ENCODE results near the gene SGMS1.
"Not testable (repeated sequence)": the region's sequence is repeated elsewhere in the genome, so short reads cannot be mapped to it uniquely, and the experiment has no call there.

Gene SGMS1

DNA sequence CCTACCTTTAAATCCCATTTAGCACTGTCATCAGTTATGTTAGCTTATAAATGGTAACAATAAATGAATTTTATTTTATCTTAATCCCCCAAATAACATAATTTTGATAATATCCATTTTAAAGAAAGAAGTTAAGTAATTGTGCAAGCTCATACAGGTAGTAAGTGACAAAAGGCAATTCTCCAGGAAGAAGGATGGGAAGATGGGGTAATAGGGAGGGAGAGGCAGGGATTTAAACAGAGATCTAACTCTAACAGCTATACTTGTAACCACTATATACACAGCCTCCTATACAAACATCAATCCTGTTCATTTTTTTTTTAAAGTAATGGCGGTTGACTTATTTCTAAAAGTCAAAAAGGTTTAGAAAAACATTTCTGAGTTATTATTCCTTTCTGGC, 119.4 kb downstream of the SGMS1 start:
- no peak for DNase-seq

DNA sequence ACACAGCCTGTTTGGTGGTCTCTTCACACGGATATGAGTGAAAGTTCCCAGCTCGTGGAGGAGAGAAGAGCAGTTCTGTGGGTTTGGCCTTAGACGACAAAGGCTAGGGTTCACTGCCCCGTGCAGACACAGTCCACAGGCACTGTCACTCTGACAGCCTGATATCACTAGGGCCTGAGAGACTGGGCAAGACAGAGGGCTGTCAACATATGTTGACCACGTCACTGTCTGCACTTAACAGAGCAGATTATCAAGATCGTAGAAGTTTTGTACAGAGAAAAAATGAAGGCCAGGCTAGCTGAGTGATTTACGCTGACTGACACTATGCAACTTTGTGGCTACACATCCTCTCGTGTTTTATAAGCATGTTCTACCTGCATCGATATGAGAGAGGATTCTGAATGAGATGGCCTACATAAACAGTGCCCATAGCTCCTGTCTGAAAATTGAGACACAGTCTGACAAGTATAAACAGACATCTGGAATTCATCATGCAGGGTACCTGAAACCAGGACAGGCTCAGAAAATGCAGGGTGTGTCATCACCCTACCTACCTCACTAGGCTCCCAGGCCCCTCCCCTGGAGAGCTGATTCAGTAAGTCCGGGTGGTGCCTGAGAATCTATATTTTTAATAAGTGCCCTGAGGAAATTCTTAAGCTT, 120.0 kb downstream of the SGMS1 start:
- DNase-seq = no peak

DNA sequence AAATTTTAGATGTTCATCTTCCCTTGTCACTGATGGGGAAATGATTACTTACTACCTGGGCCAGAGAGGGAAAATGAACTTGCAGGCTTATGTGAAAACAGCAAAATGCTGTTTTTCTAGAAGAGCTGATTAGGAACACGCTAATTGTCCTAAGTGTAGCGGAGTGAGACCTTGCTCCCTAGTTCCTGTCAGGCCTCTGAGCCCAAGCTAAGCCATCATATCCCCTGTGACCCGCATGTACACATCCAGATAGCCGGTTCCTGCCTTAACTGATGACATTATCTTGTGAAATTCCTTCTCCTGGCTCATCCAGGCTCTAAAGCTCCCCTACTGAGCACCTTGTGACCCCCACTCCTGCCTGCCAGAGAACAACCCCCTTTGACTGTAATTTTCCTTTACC, 120.6 kb downstream of the SGMS1 start:
- not testable (repeated sequence) for DNase-seq

DNA sequence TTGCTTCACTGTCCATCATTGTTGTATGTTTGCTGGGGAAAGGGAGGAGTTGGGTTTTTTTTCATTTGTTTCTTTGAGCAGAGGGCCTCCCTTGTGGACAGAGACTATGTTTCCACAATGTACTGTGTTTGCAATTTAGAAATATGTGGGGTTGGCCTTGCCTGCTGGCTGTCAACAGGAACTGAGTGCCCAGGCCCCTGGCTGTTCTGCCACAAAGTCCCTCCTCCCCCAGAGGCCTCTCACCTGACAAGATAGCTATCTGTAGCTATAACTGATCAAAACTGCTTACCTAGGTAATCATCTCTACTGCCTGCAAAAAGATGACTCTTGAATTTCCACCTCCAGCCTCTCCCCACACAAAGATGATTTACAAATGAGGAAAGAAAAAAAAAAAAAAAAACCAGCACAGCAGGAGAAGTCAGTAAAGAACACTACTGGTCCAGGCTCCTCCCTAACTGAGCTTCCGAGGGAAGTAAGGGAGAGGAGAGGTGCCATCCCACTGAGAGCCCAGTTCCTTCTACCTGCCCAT, 121.8 kb downstream of the SGMS1 start:
- no peak for DNase-seq

DNA sequence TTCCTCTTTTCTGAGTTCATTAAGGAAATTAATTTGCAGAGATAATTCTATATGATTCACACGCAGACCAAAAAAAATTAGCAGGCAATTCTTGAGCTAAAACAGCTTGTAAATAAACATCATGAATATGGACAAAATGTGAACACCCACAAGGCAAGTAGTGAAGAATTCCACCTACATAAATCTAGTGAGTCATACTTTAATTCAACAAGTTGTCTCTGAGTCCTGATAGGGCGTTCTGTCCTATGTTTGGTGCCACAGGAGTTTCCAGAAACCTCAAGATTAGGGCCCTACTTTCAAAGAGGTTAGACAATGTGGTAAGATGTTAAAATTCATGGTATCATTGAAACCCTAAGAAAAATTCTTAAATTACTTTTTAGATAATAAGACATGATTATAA, 122.3 kb downstream of the SGMS1 start:
- peak; percentile 6 for DNase-seq

DNA sequence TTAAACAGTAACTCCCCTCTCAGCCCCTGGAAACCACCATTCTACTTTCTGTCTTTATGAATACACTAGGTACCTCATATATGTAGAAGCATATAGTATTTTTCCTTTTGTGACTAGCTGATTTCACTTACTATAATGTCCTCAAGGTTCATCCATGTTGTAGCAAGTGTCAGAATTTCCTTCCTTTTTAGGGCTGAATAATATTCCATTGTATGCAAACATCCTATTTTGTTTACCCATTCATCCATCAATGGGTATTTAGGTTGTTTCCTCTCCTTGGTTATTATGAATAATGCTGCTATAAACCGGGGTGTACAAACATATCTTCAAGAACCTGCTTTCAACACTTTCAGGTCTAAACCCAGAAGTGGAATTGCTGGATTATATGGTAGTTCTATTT, 125.3 kb downstream of the SGMS1 start:
- no peak for DNase-seq

DNA sequence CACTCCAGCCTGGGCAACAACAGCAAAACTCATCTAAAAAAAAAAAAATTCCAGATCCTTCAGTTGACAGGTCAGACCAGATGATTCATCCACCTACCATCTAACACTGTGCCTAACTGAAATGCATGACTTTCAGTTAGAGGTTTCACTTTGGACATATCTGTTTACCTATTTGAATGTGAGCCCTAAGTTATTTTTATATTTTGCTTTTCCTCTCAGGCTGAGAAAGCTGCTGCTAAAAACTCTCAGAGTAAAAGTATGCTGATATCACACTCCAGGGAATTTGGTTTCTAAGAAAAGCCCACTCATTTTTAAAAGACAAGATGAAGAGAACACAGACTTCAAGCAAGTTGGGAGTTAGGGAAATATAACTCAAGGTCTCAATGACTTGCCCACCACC, 126.0 kb downstream of the SGMS1 start:
- DNase-seq = peak; percentile 71

DNA sequence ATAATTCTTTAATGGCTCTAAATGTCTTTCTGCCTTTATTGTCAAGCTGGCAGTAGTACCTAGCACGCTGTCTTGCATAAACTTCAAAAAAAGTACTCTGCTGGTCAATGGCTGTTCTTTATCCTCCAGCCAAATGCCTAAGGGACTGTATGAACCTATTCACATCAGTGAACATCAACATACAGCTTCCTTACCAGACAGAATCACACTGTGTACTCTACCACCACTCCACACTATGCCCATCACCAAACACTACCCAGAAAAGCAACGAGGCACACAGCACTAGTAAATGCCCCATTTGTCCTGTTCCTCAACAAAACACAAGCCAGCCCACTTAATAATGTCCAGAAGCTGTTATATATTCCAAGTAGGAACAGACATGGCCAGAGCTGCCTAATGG, 127.5 kb downstream of the SGMS1 start:
- DNase-seq = no peak

DNA sequence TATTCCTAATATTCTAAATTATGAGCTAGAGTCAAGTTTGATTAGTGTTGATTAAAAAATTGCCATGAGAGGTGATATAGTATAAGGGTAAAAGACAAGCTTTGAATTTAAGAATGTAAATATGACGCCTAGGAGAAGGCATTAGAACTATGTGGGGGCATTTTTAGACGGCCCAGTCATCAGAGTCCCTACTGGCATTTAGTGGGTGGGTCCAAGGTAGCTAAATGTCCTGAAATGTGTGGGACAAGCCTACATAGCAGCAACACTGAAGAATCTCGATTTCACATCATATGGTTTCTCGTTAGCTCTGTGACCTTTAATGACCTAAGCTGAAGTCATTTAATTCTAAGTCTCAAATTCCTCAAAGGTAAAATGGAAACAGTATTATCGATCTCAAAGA, 133.5 kb downstream of the SGMS1 start:
- DNase-seq = peak; percentile 45

DNA sequence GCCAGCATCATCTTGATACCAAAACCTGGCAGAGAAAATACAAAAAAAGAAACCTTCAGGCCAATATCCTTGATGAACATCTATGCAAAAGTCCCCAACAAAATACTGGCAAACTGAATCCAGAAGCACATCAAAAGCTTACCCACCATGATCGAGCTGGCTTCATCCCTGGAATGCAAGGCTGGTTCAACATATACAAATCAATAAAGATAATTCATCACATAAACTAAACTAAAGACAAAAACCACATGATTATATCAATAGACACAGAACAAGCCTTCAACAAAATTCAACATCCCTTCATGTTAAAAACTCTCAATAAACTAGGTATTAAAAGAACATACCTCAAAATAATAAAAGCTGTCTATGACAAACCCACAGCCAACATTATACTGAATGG, 139.2 kb downstream of the SGMS1 start:
- DNase-seq = not testable (repeated sequence)

DNA sequence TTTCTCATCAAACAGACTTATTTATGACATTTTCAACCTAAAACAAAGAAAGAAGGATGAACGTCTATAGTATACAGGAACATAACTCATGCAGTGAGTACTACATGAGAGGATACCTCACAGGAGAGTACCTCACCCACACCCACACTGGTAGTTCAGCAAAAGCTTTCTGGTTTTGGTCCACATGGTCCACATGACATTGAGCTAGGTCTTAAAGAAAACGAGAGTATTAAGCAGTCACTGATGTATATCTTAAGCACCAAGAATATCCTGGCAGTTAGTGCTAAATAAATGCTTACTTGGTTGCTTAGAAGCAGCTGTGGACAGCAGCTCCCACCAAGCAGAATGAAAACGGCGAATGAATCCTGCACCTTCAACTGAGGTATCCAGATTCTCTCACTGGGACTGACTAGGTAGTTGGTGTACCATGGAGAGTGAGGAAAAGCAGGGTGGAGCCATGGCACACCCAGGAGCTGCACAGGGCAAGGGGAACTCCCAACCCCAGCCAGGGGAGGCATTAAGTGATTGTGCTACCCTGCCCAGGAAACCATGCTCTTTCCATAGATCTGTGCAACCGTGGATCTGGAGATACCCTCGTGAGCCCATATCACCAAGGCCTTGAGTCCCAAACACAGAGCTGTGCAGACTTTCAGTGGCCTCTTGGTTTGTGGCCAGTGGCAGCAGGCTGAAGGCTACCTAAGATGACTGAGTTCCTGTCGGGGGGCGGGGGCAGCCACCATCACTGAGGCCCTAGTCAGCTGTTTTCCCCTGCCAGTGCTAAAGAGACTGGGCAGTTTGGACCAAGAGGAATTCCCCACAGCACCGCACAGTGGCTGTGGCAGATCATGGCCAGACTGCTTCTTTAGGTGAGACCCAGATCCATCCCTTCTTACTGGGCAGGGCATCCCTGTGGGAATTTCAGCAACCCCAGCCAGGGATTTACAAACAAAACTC, 143.4 kb downstream of the SGMS1 start:
- no peak for DNase-seq

DNA sequence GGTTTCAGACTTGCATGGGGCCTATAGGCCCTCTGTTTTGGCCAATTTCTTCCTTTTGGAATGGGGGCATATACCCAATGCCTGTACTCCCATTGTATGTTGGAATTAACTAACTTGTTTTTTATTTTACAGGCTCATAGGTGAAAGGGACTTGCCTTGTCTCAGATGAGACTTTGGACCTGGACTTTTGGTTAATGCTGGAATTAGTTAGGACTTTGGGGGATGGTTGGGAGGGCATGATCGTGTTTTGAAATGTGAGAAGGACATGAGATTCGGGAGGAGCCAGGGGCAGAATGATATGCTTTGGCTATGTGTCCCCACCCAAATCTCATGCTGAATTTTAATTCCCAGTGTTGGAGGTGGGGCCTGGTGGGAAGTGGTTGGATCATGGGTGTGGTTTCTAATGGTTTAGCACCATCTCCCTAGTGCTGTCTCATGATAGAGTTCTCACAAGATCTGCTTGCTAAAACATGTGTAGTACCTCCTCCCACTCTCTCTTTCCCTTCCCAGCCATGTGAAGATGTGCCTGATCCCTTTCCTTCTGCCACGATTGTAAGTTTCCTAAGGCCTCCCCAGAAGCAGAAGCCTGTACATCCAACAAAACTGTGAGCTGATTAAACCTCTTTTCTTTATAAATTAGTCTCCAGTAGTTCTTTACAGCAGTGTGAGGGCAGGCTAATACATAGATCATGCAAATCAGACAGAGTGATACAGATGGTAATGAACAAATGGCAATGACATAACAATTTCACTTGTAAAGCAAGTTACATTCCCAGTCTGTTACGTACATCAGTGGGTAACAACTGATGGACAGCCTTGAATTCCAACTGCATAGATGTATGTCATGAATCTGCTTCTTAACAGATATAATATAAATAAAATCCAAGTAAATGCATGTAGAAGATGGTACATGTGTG, 146.2 kb downstream of the SGMS1 start:
- DNase-seq = no peak

DNA sequence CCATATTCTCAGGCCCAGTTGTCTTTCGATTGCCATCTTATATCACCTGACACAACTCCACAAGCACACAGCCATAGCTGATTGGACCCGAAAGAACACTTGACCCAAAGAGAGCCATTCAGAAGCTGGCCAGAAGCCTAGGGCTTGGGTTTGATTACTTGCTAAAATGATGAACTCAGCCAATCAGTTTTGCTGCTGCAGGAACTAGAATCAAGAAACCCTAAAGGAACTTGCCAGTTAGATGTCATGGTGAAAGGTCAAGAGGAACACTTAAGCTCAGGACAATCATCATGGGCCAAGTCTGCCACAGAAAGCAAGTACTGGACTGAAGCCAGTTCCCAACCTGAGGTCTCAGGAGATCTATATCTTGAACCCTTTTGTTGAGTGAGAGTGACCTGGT, 150.0 kb downstream of the SGMS1 start:
- no peak for DNase-seq

DNA sequence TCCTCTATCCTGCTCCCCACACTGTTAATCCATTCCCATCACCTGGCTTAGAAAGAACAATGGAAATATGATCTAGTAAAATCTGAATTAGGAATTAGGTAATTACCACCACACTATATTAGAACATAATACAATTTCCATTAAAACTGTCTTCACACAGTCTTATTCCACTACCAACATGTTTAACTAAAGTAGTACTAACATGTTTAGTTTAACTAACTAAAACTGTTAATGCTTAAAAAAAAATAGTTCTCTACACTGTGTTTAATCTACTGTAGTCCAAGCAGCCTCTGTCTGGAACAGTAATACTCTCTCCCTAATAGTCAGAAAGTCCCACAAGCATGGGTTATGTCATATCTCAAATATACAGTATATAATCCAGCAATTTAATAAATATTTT, 150.8 kb downstream of the SGMS1 start:
- DNase-seq = no peak

DNA sequence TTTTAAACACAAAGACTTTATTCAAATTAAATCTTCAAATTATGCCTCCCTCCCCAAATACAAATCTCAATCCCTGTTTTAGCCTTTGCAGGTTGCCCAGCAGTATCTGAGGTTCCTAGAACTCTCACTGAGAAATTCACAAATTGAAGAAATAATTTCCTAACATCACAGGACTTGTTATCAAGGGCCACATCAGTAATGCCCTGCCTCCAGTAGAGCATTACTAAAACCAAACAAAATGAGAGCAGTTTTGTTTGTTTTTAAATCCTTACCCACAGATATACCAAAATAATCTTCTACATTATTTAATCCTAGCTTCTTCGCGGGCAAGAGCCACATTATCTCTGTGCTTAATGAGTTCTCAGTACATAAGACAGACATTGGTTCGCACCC, 152.2 kb downstream of the SGMS1 start:
- no peak for DNase-seq

DNA sequence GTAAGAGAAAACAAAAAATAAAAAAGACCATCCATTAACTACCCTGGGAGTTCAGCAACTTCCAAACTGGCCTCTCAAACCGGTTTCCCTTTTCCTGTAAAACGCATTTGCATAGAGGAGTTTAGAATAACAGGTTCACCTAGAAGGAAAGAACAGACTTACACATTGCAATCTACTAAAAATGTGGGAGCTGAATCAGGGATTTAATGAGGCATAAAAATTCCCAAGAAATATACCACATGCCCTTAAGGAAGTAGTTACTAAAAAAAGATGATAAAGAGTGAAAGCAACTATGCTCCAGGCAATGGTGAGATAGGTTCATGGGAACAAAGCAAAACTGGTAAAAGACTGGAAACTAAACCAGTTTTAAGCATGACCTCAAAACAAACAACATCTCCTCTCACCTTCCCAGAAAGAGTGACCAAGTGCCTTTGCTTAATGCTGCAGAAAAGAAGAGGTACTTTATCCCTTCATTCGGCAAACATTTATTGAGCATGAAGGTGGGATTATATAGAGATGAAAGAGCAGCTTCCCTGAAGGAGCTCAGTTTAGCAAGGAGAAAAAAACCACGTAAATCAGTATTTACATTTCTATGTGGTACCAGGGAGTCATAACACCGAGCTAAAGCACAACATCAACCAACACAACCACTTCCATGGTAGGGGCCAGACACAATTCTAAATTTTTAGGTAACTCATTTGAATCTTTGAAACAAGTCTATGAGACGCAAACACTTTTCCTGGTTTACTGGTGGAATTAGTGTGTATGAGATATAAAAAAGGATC, 152.8 kb downstream of the SGMS1 start:
- no peak for DNase-seq

DNA sequence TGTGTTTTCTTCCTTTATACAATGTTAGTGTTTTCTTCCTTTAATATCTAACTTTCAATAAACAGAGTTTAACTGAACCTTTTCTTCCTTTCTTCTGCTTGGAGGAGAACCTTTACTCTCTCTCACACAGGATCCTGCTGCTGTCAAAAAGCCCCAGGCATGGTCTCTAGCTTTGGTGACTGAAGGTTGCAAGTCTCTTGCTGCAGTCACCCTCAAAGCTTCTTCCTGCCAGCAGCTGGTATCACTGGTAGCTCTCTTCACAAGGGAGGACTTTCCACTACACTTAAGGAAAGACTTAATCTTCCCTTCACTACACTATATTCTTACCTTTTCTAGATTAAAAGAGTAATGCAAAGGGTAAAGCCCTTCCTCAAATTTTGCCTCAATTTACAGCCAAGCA, 153.4 kb downstream of the SGMS1 start:
- no peak for DNase-seq

DNA sequence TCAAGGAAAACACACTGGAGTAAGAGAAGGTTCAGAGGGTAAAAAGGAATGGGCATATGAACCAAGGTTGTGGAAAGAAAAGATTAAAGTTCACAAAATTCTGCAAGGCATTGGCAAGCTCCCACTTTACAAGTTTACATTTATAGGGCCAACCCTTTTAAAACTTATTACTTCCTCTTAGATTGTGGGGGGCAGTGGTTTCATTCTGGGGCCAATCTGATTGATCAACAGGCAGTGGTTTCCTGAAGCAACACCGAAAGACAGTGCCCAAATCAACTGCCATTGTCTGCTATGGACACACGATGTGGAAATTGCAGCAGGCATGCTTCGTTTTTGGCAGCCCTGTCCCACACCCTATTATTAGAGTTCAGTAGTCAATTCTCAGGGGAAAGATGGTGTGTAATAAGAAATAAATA, 154.0 kb downstream of the SGMS1 start:
- peak; percentile 17 for DNase-seq

DNA sequence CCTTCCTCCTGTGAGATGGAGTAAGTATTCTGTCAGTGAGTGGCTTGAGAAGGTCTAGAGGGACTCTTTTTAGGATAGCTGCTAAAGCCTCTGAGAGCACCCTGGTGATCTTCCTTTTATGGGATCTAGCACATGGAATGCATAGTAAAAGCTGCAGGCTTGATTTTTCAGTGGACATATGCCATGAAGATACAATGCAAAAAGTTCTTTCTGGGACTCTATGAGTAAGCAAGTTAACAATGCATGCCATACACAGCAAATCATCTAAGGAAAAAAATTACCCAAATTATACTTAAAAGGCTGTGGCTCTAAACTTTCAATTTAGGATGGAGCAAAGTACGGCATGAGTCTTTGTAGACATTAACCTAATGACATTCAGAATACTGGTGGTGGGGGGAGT, 154.5 kb downstream of the SGMS1 start:
- peak; percentile 71 for DNase-seq

DNA sequence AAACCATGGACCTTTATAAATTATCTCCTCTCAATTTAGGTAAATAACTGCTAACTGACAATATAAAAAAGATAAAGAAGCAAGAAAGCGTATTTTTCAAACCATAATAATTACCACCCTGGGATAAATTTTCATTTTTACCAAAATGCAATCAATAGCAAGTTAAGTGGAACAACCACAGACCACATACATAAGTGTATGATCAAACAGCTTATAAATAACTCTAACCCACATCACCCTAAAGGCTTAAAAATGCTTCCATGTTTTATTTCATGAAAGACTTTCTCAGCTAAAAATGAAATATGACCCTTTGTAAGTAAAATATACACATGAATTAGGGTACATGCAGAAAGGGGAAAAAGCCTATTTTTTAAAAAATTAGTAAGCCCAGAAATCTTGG, 156.5 kb downstream of the SGMS1 start:
- no peak for DNase-seq

DNA sequence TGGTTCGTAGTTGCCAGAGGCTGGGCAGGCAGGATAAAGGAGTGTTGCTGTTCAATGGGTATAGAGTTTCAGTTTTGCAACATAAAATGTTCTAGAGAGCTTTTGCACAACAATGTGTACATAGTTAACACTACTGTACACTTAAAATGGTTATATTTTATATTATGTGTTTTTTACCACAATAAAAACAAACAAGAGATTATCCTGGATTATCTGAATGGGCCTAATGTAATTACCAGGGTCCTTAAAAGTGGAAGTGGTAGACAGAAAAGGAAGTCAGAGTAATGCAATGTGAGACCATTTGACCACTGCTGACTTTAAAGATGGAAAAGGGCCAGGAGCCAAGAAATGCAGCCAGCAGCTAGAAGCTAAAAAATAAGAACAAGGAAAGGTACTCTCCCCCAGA, 159.7 kb downstream of the SGMS1 start:
- no peak for DNase-seq

DNA sequence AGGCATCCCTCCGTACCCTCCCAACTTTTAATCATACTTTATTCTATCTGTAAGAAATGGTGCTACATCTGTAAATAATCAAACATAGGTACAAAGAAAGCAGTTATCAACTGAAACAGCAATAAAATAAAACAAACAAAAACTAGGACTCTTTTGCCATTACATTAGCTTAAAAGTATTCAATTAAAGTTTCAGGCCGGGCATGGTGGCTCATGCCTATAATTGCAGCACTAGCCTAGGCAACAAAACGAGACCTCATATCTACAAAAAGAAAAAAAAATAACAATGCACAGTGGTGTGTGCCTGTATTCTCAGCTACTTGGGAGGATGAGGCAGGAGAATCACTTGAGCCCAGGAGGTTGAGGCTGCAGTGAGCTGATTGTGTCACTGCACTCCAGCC, 161.9 kb downstream of the SGMS1 start:
- DNase-seq = no peak
